Peyer's patch (tissue), 4 donors: ENCODE measurements around the gene PDZK1IP1.

Source experiments
- CTCF ChIP-seq, 6 experiments: fragments of 450-650 bp in 4 of 6; fragments of 200-600 bp in 2 of 6; sonication (generic) in 1 of 6; IDR thresholded peaks; one replicate each; pipeline ENCODE4 v1.5.1; 2017 to 2019; ENCODE audit warnings: antibody characterized with exemption in 6 of 6, mild to moderate bottlenecking in 3 of 6, moderate library complexity in 1 of 6
- POLR2A ChIP-seq, 2 donors: fragments of 450-650 bp; IDR thresholded peaks; one replicate each; pipeline ENCODE4 v1.5.1; 2017; ENCODE audit warnings: antibody characterized with exemption in 2 of 2, mild to moderate bottlenecking in 2 of 2, moderate library complexity in 2 of 2

GRCh38 chr1:47225430-47226100 is 35.7 kb upstream of the PDZK1IP1 start:
- TF ChIP-seq CTCF (IDR thresholded peaks at IDR 0.05): no peak
- no peak for TF ChIP-seq POLR2A (IDR thresholded peaks at IDR 0.05)
